Calu3 (cell line): ENCODE measurements around the gene GALNT17. TPM values are rescaled to one million over a fixed set of nuclear protein-coding genes. Genes with fewer than 3 reads are reported as not detected.

Experiments
- BruUV-seq: library from RNA; stranded (reverse); fragments of 400-500 nt; replicated peaks from 2 replicates; lab custom pipeline; 2021; lab: Mats Ljungman, UMichigan
- CTCF ChIA-PET: fragments of 300-600 bp; sonication (Branson Sonifier 250); formaldehyde crosslinking; loops from one replicate; lab custom pipeline; 2022; ENCODE audit warnings: antibody characterized with exemption; lab: Charles Lee
- DNase-seq: peaks from one replicate; pipeline ENCODE4 v3.0.0; 2022
- H3K27ac Mint-ChIP-seq: one replicate; pipeline ENCODE4 v1.8.0; 2022; ENCODE audit warnings: mixed read lengths; ENCODE audit not compliant: unreplicated experiment
- H3K27me3 Mint-ChIP-seq: one replicate; pipeline ENCODE4 v1.8.0; 2022; ENCODE audit warnings: mixed read lengths; ENCODE audit not compliant: unreplicated experiment
- H3K36me3 Mint-ChIP-seq: one replicate; pipeline ENCODE4 v1.8.0; 2022; ENCODE audit warnings: mild to moderate bottlenecking, moderate library complexity, mixed read lengths; ENCODE audit not compliant: insufficient read depth, unreplicated experiment
- H3K4me1 Mint-ChIP-seq: one replicate; pipeline ENCODE4 v1.8.0; 2022; ENCODE audit warnings: mild to moderate bottlenecking, low read depth, mixed read lengths; ENCODE audit not compliant: unreplicated experiment
- H3K4me3 Mint-ChIP-seq: one replicate; pipeline ENCODE4 v1.8.0; 2022; ENCODE audit warnings: mild to moderate bottlenecking, low read depth, moderate library complexity, mixed read lengths; ENCODE audit not compliant: unreplicated experiment
- H3K9me3 Mint-ChIP-seq: one replicate; pipeline ENCODE4 v1.8.0; 2022; ENCODE audit warnings: low read depth, mixed read lengths; ENCODE audit not compliant: unreplicated experiment
- intact Hi-C: fragments of 100-400 bp; cut with micrococcal nuclease; formaldehyde crosslinking; loops from one replicate; pipeline ENCODE4 v1.10.0; 2022; ENCODE audit not compliant: unreplicated experiment
- total RNA-seq: library from RNA; stranded (reverse); gene quantifications from 2 replicates; pipeline ENCODE4 v1.2.3, GENCODE V29; 2022
- TF ChIP-seq, protein P1 (sequence below): fragments of 200-600 bp; IDR thresholded peaks from one replicate; pipeline ENCODE4 v1.8.0; 2022; ENCODE audit warnings: antibody characterized with exemption; ENCODE audit not compliant: unreplicated experiment

Gene GALNT17
- total RNA-seq, 1 experiment from 2014 or later = not detected

GRCh38 chr7:71393661-71394060 lies 261.7 kb downstream of the GALNT17 start:
- no peak overlapping the region for H3K27ac Mint-ChIP-seq
- H3K4me3 Mint-ChIP-seq = no peak overlapping the region
- DNase-seq = no peak
- intact Hi-C loops = no loop called here
- no peaks in the 10 kb centered on the region for H3K4me1 Mint-ChIP-seq
- TF ChIP-seq, protein P1, sequence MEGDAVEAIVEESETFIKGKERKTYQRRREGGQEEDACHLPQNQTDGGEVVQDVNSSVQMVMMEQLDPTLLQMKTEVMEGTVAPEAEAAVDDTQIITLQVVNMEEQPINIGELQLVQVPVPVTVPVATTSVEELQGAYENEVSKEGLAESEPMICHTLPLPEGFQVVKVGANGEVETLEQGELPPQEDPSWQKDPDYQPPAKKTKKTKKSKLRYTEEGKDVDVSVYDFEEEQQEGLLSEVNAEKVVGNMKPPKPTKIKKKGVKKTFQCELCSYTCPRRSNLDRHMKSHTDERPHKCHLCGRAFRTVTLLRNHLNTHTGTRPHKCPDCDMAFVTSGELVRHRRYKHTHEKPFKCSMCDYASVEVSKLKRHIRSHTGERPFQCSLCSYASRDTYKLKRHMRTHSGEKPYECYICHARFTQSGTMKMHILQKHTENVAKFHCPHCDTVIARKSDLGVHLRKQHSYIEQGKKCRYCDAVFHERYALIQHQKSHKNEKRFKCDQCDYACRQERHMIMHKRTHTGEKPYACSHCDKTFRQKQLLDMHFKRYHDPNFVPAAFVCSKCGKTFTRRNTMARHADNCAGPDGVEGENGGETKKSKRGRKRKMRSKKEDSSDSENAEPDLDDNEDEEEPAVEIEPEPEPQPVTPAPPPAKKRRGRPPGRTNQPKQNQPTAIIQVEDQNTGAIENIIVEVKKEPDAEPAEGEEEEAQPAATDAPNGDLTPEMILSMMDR = no peak
- no peaks in the 10 kb centered on the region for H3K27me3 Mint-ChIP-seq
- BruUV-seq = no TSS peak
- H3K36me3 Mint-ChIP-seq = no peaks in the 10 kb centered on the region
- peaks cover 4% of the 10 kb centered on the region for H3K9me3 Mint-ChIP-seq
- CTCF ChIA-PET = no interaction called here

DNA sequence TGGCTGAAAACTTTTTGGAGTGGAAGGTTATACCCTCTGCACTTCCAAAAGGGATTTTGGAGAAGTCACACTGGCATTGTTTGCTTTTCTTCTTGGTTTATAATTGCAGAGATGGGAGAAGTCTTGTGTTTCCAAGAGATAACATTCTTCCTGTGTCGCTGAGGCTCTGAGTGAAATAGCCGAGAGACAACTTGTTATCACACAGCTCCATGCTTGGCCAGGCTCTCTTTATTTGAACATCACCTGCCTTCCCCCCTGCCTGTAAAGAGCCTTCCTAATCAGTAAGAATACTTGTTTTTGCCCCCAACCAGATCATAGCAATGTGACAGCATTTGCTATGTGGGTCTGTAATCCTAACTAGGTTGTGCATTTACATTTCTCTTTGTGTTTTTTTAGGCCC lies 270.7 kb downstream of the GALNT17 start:
- BruUV-seq = no TSS peak
- Mint-ChIP-seq H3K4me1 (no peaks in the 10 kb centered on the region), H3K27ac (no peak overlapping the region), H3K36me3 (no peaks in the 10 kb centered on the region), H3K9me3 (peaks cover 4% of the 10 kb centered on the region), H3K27me3 (no peaks in the 10 kb centered on the region), H3K4me3 (no peak overlapping the region)
- intact Hi-C loops = no loop called here
- TF ChIP-seq, protein P1 = no peak
- CTCF ChIA-PET = no interaction called here
- DNase-seq = no peak

DNA sequence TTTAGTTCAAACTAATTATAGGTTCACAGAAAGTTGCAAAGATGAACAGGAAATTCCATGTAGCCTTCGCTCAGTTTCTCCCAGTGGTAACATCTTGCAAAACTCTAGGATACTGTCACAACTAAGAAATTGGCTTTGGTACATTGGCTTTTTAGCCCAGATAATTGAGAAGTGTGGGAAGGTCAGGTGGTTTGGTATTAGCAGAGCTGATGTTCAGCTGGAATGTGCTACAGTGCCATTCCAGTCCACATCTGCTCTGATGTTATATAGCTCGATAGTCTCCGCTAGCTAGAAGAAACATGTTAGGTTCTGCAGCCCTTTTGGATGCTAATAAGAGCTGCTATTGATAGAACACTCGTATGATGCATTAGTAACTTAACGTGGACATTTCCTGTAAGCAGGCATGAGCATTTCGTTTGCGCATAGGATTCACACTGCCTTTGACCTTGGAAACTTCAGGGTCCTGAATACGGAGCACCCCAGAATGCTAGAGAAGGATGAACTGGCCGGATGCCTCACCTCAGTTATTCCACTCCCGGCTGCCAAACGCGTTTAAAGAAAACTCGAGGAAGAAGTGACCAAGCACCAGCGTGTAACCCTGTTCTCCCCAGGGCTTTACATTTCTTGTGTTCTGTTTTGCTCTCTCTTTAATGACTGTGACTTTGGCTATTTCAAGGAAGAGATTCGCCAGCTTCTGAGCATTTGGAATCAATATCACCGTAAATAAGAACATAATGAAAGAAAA lies 271.4 kb downstream of the GALNT17 start:
- H3K4me3 Mint-ChIP-seq = no peak overlapping the region
- H3K9me3 Mint-ChIP-seq = peaks cover under 1% of the 10 kb centered on the region
- H3K36me3 Mint-ChIP-seq = no peaks in the 10 kb centered on the region
- CTCF ChIA-PET = no interaction called here
- no peak for DNase-seq
- TF ChIP-seq, protein P1 = no peak
- intact Hi-C loops = no loop called here
- H3K4me1 Mint-ChIP-seq = no peaks in the 10 kb centered on the region
- H3K27ac Mint-ChIP-seq = no peak overlapping the region
- no peaks in the 10 kb centered on the region for H3K27me3 Mint-ChIP-seq
- no TSS peak for BruUV-seq

- intact Hi-C loops = no loop called here
- H3K4me1 Mint-ChIP-seq = no peaks in the 10 kb centered on the region
- H3K9me3 Mint-ChIP-seq = peaks cover 3% of the 10 kb centered on the region
- H3K27ac Mint-ChIP-seq = no peak overlapping the region
- no peaks in the 10 kb centered on the region for H3K27me3 Mint-ChIP-seq
- CTCF ChIA-PET = no interaction called here
- no peak overlapping the region for H3K4me3 Mint-ChIP-seq
- H3K36me3 Mint-ChIP-seq = no peaks in the 10 kb centered on the region
- TF ChIP-seq, protein P1 = no peak
- no TSS peak for BruUV-seq
- DNase-seq = no peak
These were observed 272.9 kb downstream of the GALNT17 start for GRCh38 chr7:71404726-71405345.
